HepG2 (cell line): ENCODE data around the gene CHTF8. TPM values are rescaled to one million over a fixed set of nuclear protein-coding genes. Genes with fewer than 3 reads are reported as not detected.

Experiments used
- ATAC-seq: fragments of 200-7000 bp; cut with Tn5 transposase; 3 replicates; pipeline ENCODE4 v1.9.1; 2020; ENCODE audit warnings: mild to moderate bottlenecking, moderate library complexity
- BruUV-seq: library from RNA; stranded (reverse); fragments of 400-500 nt; replicated peaks from 2 replicates; lab custom pipeline; 2021; lab: Mats Ljungman, UMichigan
- CTCF ChIA-PET: fragments of 300-600 bp; formaldehyde crosslinking; extraction: SDS; loops from one replicate; lab custom pipeline; 2021; ENCODE audit warnings: low total read pairs, inconsistent platforms, low intra/inter-chr PET ratio; lab: Yijun Ruan, JAX
- POLR2A ChIA-PET: fragments of 350-600 bp; sonication (Branson Sonifier 250); formaldehyde crosslinking; loops from one replicate; lab custom pipeline; 2020; ENCODE audit warnings: antibody characterized with exemption, inconsistent platforms; lab: Yijun Ruan, JAX
- DNase-seq: peaks from one replicate; pipeline ENCODE4 v3.0.0-alpha.2; 2015; ENCODE audit warnings: low spot score
- FAIRE-seq: peaks from 3 replicates; lab custom pipeline; 2011; peaks lifted over from hg19 to GRCh38; lab: Jason Lieb, UNC
- H2AFZ ChIP-seq: one replicate; pipeline ENCODE4 v1.6.1; 2011; ENCODE audit warnings: low read length, inconsistent platforms
- H3K27ac ChIP-seq: fragments of 300-600 bp; 3 replicates; pipeline ENCODE4 v1.8.0; 2011; ENCODE audit warnings: mixed run types, mild to moderate bottlenecking, mixed read lengths, low read length, inconsistent platforms; ENCODE audit not compliant: insufficient read depth; ENCODE audit errors: extremely low read length
- H3K27me3 ChIP-seq, 2 experiments: fragments of 200-600 bp in 1 of 2; 2 replicates in 1 of 2; 3 replicates in 1 of 2; pipeline versions ENCODE4 v1.6.0 to v1.8.0; 2011; ENCODE audit warnings: low read length in 2 of 2, mild to moderate bottlenecking in 2 of 2, moderate library complexity in 2 of 2, inconsistent platforms in 1 of 2; ENCODE audit not compliant: insufficient read depth in 2 of 2, control insufficient read depth in 1 of 2
- H3K36me3 ChIP-seq, 2 experiments: fragments of 200-600 bp in 1 of 2; replicated peaks in 1 of 2; 2 replicates in 1 of 2; 3 replicates in 1 of 2; pipeline versions ENCODE4 v1.5.1 to v1.8.0; 2011; ENCODE audit warnings: low read length in 2 of 2, inconsistent platforms in 1 of 2; ENCODE audit not compliant: insufficient read depth in 2 of 2, control insufficient read depth in 1 of 2
- H3K4me1 ChIP-seq: 2 replicates; pipeline ENCODE4 v1.5.1; 2012; ENCODE audit warnings: low read length, inconsistent platforms; ENCODE audit not compliant: insufficient read depth
- H3K4me2 ChIP-seq: 2 replicates; pipeline ENCODE4 v1.6.0; 2011; ENCODE audit warnings: low read depth, low read length, inconsistent platforms
- H3K4me3 ChIP-seq, 3 experiments: fragments of 200-600 bp in 1 of 3; sonication (generic), shearing (Covaris generic) in 1 of 3; replicated peaks in 1 of 3; 2 replicates each; pipeline ENCODE4 v1.5.1; 2011 to 2016; ENCODE audit warnings: low read length in 3 of 3, inconsistent platforms in 2 of 3, low read depth in 2 of 3, mild to moderate bottlenecking in 2 of 3, control low read depth in 1 of 3, mixed read lengths in 1 of 3; ENCODE audit not compliant: insufficient read depth in 1 of 3
- H3K79me2 ChIP-seq: one replicate; pipeline ENCODE4 v1.6.1; 2011; ENCODE audit warnings: low read length, inconsistent platforms; ENCODE audit not compliant: insufficient read depth
- H3K9ac ChIP-seq: 2 replicates; pipeline ENCODE4 v1.6.0; 2011; ENCODE audit warnings: mild to moderate bottlenecking, low read depth, low read length, inconsistent platforms; ENCODE audit not compliant: insufficient read depth
- H3K9me3 ChIP-seq: 2 replicates; pipeline ENCODE4 v1.5.1; 2012; ENCODE audit warnings: mild to moderate bottlenecking, low read length
- H4K20me1 ChIP-seq: 2 replicates; pipeline ENCODE4 v1.6.0; 2011; ENCODE audit warnings: inconsistent platforms, mild to moderate bottlenecking, low read length, moderate library complexity; ENCODE audit not compliant: insufficient read depth
- ADNP ChIP-seq: sonication (generic); formaldehyde crosslinking; IDR thresholded peaks from 2 replicates; pipeline ENCODE4 v1.4.0; 2020; ENCODE audit warnings: missing genetic modification reagents
- ATF7-NPFF ChIP-seq: sonication (generic); formaldehyde crosslinking; IDR thresholded peaks from 2 replicates; pipeline ENCODE4 v1.8.1; 2023; ENCODE audit warnings: mild to moderate bottlenecking, low read depth, missing genetic modification reagents, moderate library complexity
- BCLAF1 ChIP-seq: fragments of 450-650 bp; IDR thresholded peaks from 2 replicates; pipeline ENCODE4 v1.6.1; 2017; ENCODE audit warnings: mild to moderate bottlenecking
- KLF9 ChIP-seq: IDR thresholded peaks from 2 replicates; pipeline ENCODE4 v1.6.1; 2016; ENCODE audit warnings: low read depth
- MEIS1 ChIP-seq: sonication (generic); formaldehyde crosslinking; IDR thresholded peaks from 2 replicates; pipeline ENCODE4 v1.9.0; 2021; ENCODE audit warnings: mild to moderate bottlenecking, missing genetic modification reagents, moderate library complexity, borderline replicate concordance
- NR1H2 ChIP-seq: sonication (generic); formaldehyde crosslinking; IDR thresholded peaks from 2 replicates; pipeline ENCODE4 v1.8.1; 2022; ENCODE audit warnings: low read depth, missing genetic modification reagents, borderline replicate concordance
- SRY ChIP-seq: sonication (generic); formaldehyde crosslinking; IDR thresholded peaks from 2 replicates; pipeline ENCODE4 v1.8.0; 2022; ENCODE audit warnings: mild to moderate bottlenecking, missing genetic modification reagents
- ZBTB25 ChIP-seq: IDR thresholded peaks from 2 replicates; pipeline ENCODE4 v1.6.1; 2018; ENCODE audit warnings: missing genetic modification reagents
- ZKSCAN8 ChIP-seq: IDR thresholded peaks from 2 replicates; pipeline ENCODE4 v1.6.1; 2016; ENCODE audit warnings: borderline replicate concordance, missing genetic modification reagents, missing compliant biosample characterization
- ZNF451 ChIP-seq: sonication (generic); formaldehyde crosslinking; IDR thresholded peaks from 2 replicates; pipeline ENCODE4 v1.5.0; 2020; ENCODE audit warnings: mild to moderate bottlenecking, missing genetic modification reagents
- ZNF543 ChIP-seq: sonication (generic); formaldehyde crosslinking; IDR thresholded peaks from 2 replicates; pipeline ENCODE4 v1.4.0; 2020; ENCODE audit warnings: mild to moderate bottlenecking, missing genetic modification reagents
- ZNF549 ChIP-seq: sonication (generic); formaldehyde crosslinking; IDR thresholded peaks from 2 replicates; pipeline ENCODE4 v1.5.0; 2020; ENCODE audit warnings: missing genetic modification reagents
- ZNF552 ChIP-seq: sonication (generic); formaldehyde crosslinking; IDR thresholded peaks from 2 replicates; pipeline ENCODE4 v1.9.0; 2022; ENCODE audit warnings: missing genetic modification reagents, mild to moderate bottlenecking, borderline replicate concordance
- WGBS: methylation state at CpG from one replicate; pipeline ENCODE4 v1.1.6; 2017; ENCODE audit warnings: low lambda C conversion rate; 5-methylcytosine and 5-hydroxymethylcytosine counted together
- in situ Hi-C: cut with HindIII; loops from 2 replicates; pipeline ENCODE4 v1.10.0; 2017; ENCODE audit warnings: low pct_unique_long_range_greater_than_20kb; ENCODE audit not compliant: extremely low pct_ligation_motif_present
- intact Hi-C: fragments of 100-400 bp; cut with micrococcal nuclease; formaldehyde crosslinking; loops from one replicate; pipeline ENCODE4 v1.10.0; 2022; ENCODE audit not compliant: unreplicated experiment
- polyA plus RNA-seq, 8 experiments: library from polyadenylated mRNA; depleted of rRNA in 3 of 8; stranded (reverse) in 7 of 8; unstranded in 1 of 8; fragments of >200 nt; fragmentation: Illumina TruSeq in 4 of 8; extraction: Trizol in 4 of 8; gene quantifications; 2 replicates each; pipeline versions ENCODE4 v1.2.1 to v1.2.3, GENCODE V29; 2011 to 2016; ENCODE audit warnings: low read depth in 4 of 8, missing spikeins in 1 of 8, mixed read lengths in 1 of 8; ENCODE audit not compliant: insufficient read depth in 1 of 8
- total RNA-seq, 5 experiments: library from RNA; depleted of rRNA; stranded (reverse); fragments of >200 nt; fragmentation: Illumina TruSeq; extraction: Trizol; gene quantifications; 2 replicates each; pipeline ENCODE4 v1.2.3, GENCODE V29; 2016; ENCODE audit warnings: low read depth in 1 of 5
- TF ChIP-seq, protein P1 (sequence below): sonication (generic); formaldehyde crosslinking; conservative IDR thresholded peaks from 2 replicates; pipeline ENCODE4 v1.4.0; 2020; ENCODE audit warnings: missing genetic modification reagents
- TF ChIP-seq, protein P2 (sequence below): sonication (generic); formaldehyde crosslinking; IDR thresholded peaks from 2 replicates; pipeline ENCODE4 v1.4.0; 2020; ENCODE audit warnings: missing genetic modification reagents, borderline replicate concordance

The CHTF8 gene
- total and polyA plus RNA-seq, 2 of the 13 experiments (the other 11 are each of a cell fraction or from before 2014, with no cell fraction given): 37.2 to 67.5 TPM

GRCh38 chr16:69071036-69071435 is 61.4 kb downstream of the CHTF8 start:
- H2AFZ ChIP-seq: no peak overlapping the region
- H3K4me1 ChIP-seq: peaks cover 31% of the 10 kb centered on the region
- in situ Hi-C loops: no loop called here
- H3K9me3 ChIP-seq: no peaks in the 10 kb centered on the region
- FAIRE-seq (no peak), ATAC-seq (no peak), DNase-seq (no peak)
- H3K9ac ChIP-seq: no peak overlapping the region
- no peak overlapping the region for H3K4me2 ChIP-seq
- 93% methylated on average over 3 of the region's 3 CpGs for WGBS
- POLR2A ChIA-PET: no interaction called here
- H3K4me3 ChIP-seq: no peak overlapping the region
- H3K27me3 ChIP-seq: no peaks in the 10 kb centered on the region
- H3K36me3 ChIP-seq: no peaks in the 10 kb centered on the region
- CTCF ChIA-PET: no interaction called here
- H3K27ac ChIP-seq: no peak overlapping the region
- intact Hi-C loops: no loop called here
- no TSS peak for BruUV-seq
- H4K20me1 ChIP-seq: no peaks in the 10 kb centered on the region
- no peaks in the 10 kb centered on the region for H3K79me2 ChIP-seq
- TF ChIP-seq ATF7-NPFF (CRISPR knock-in tag) (no peak), MEIS1 (no peak), SRY (CRISPR knock-in tag) (no peak), ZNF549 (CRISPR knock-in tag) (no peak), ZNF451 (no peak), ZKSCAN8 (CRISPR knock-in tag) (no peak), NR1H2 (CRISPR knock-in tag) (no peak), ADNP (CRISPR knock-in tag) (no peak), ZNF543 (CRISPR knock-in tag) (no peak), ZNF552 (CRISPR knock-in tag) (no peak), ZBTB25 (CRISPR knock-in tag) (no peak), KLF9 (CRISPR knock-in tag) (no peak), BCLAF1 (no peak)
- TF ChIP-seq, protein P1, sequence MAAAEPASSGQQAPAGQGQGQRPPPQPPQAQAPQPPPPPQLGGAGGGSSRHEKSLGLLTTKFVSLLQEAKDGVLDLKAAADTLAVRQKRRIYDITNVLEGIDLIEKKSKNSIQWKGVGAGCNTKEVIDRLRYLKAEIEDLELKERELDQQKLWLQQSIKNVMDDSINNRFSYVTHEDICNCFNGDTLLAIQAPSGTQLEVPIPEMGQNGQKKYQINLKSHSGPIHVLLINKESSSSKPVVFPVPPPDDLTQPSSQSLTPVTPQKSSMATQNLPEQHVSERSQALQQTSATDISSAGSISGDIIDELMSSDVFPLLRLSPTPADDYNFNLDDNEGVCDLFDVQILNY (CRISPR knock-in tag): no peak
- TF ChIP-seq, protein P2, sequence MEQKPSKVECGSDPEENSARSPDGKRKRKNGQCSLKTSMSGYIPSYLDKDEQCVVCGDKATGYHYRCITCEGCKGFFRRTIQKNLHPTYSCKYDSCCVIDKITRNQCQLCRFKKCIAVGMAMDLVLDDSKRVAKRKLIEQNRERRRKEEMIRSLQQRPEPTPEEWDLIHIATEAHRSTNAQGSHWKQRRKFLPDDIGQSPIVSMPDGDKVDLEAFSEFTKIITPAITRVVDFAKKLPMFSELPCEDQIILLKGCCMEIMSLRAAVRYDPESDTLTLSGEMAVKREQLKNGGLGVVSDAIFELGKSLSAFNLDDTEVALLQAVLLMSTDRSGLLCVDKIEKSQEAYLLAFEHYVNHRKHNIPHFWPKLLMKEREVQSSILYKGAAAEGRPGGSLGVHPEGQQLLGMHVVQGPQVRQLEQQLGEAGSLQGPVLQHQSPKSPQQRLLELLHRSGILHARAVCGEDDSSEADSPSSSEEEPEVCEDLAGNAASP: no peak
